K562 (cell line): ENCODE data around the gene NPAS2. TPM values are rescaled to one million over a fixed set of nuclear protein-coding genes. Genes with fewer than 3 reads are reported as not detected.

Experiments used
- BRD4 ChIP-seq: fragments of 200-600 bp; sonication (generic); IDR thresholded peaks from 2 replicates; pipeline ENCODE4 v1.6.1; 2017; ENCODE audit warnings: inconsistent platforms
- CREBBP ChIP-seq: IDR thresholded peaks from one replicate; pipeline ENCODE4 v1.6.1; 2012; ENCODE audit warnings: low read depth, mild to moderate bottlenecking, control low read depth, inconsistent platforms, low read length
- HMG20B ChIP-seq: fragments of 250-450 bp; sonication (Bioruptor Pico); IDR thresholded peaks from 2 replicates; pipeline ENCODE4 v1.5.0; 2021; ENCODE audit warnings: mild to moderate bottlenecking
- KAT2B ChIP-seq: IDR thresholded peaks from one replicate; pipeline ENCODE4 v1.6.1; 2012; ENCODE audit warnings: low read depth, mild to moderate bottlenecking, control low read depth, inconsistent platforms, low read length, moderate library complexity
- LEF1 ChIP-seq: fragments of 450-650 bp; IDR thresholded peaks from 2 replicates; pipeline ENCODE4 v1.6.1; 2016; ENCODE audit warnings: mild to moderate bottlenecking
- MTA3 ChIP-seq: fragments of 450-650 bp; formaldehyde crosslinking; IDR thresholded peaks from 2 replicates; pipeline ENCODE4 v1.6.1; 2017; ENCODE audit warnings: mild to moderate bottlenecking, borderline replicate concordance
- PML ChIP-seq: IDR thresholded peaks from 2 replicates; pipeline ENCODE4 v1.6.1; 2012; ENCODE audit warnings: low read length, inconsistent platforms
- POLR2AphosphoS2 ChIP-seq: IDR thresholded peaks from 2 replicates; pipeline ENCODE4 v1.6.1; 2012; ENCODE audit warnings: low read length, improper control_type of control experiment
- RBM17 ChIP-seq: fragments of 200-400 bp; formaldehyde crosslinking; IDR thresholded peaks from 2 replicates; pipeline ENCODE4 v1.6.1; 2017; ENCODE audit warnings: low read depth, mild to moderate bottlenecking, low read length, borderline replicate concordance
- SMARCC2 ChIP-seq: fragments of 450-650 bp; IDR thresholded peaks from 2 replicates; pipeline ENCODE4 v1.6.1; 2017; ENCODE audit warnings: antibody characterized with exemption, moderate library complexity, mild to moderate bottlenecking, low read depth
- SUPT5H ChIP-seq: fragments of 450-650 bp; IDR thresholded peaks from 2 replicates; pipeline ENCODE4 v1.6.1; 2016
- ZNF224 ChIP-seq: sonication (generic); formaldehyde crosslinking; IDR thresholded peaks from 2 replicates; pipeline ENCODE4 v1.8.0; 2022; ENCODE audit warnings: mild to moderate bottlenecking, missing genetic modification reagents
- ZNF707 ChIP-seq: fragments of 250-450 bp; sonication (Bioruptor Pico); conservative IDR thresholded peaks from 2 replicates; pipeline ENCODE4 v1.8.0; 2022; ENCODE audit warnings: inconsistent platforms, mild to moderate bottlenecking, moderate library complexity
- polyA plus RNA-seq, 8 experiments: library from polyadenylated mRNA; depleted of rRNA in 4 of 8; stranded (reverse) in 5 of 8; unstranded in 3 of 8; fragments of >200 nt; fragmentation: Nextera tagmentation in 2 of 8; fragmentation: Illumina TruSeq in 1 of 8; extraction: Ambion mirVana in 2 of 8; extraction: Trizol in 1 of 8; gene quantifications; 2 replicates each; pipeline versions ENCODE4 v1.2.1 to v1.2.3, GENCODE V29; 2011 to 2014; ENCODE audit warnings: inconsistent platforms in 1 of 8, missing spikeins in 1 of 8
- total RNA-seq, 7 experiments: library from RNA; depleted of rRNA in 6 of 7; stranded (reverse); fragments of >200 nt in 6 of 7; fragmentation: Illumina TruSeq in 2 of 7; extraction: Trizol in 2 of 7; gene quantifications; 2 replicates each; pipeline versions ENCODE4 v1.2.1 to v1.2.3, GENCODE V29; 2011 to 2021; ENCODE audit warnings: low replicate concordance in 1 of 7
- TF ChIP-seq, protein P1 (sequence below), 2 experiments: IDR thresholded peaks; 2 replicates each; pipeline ENCODE4 v1.6.1; 2011; ENCODE audit warnings: borderline replicate concordance in 1 of 2, control low read depth in 1 of 2, low read depth in 1 of 2, low read length in 1 of 2, mild to moderate bottlenecking in 1 of 2, mixed read lengths in 1 of 2, moderate library complexity in 1 of 2; ENCODE audit not compliant: insufficient read depth in 1 of 2, insufficient read length in 1 of 2, poor library complexity in 1 of 2, severe bottlenecking in 1 of 2; ENCODE audit errors: extremely low read depth in 1 of 2
- TF ChIP-seq, protein P2 (sequence below): sonication (generic); formaldehyde crosslinking; IDR thresholded peaks from 2 replicates; pipeline ENCODE4 v1.5.0; 2020; ENCODE audit warnings: missing genetic modification reagents
- TF ChIP-seq, protein P3 (sequence below): fragments of 250-450 bp; sonication (Bioruptor Pico); IDR thresholded peaks from 2 replicates; pipeline ENCODE4 v1.5.0; 2021
- TF ChIP-seq, protein P4 (sequence below): fragments of 450-650 bp; IDR thresholded peaks from 2 replicates; pipeline ENCODE4 v1.6.1; 2018; ENCODE audit warnings: mild to moderate bottlenecking, low read depth; ENCODE audit not compliant: partially characterized antibody
- TF ChIP-seq, protein P5 (sequence below): fragments of 250-450 bp; sonication (Bioruptor Pico); IDR thresholded peaks from 2 replicates; pipeline ENCODE4 v1.5.0; 2020; ENCODE audit warnings: mild to moderate bottlenecking, borderline replicate concordance

NPAS2 gene
- total and polyA plus RNA-seq, 9 of the 15 experiments (the other 6 are each of a cell fraction or from before 2014, with no cell fraction given): 0.06 to 0.29 (median 0.07) TPM; not detected in 5

DNA sequence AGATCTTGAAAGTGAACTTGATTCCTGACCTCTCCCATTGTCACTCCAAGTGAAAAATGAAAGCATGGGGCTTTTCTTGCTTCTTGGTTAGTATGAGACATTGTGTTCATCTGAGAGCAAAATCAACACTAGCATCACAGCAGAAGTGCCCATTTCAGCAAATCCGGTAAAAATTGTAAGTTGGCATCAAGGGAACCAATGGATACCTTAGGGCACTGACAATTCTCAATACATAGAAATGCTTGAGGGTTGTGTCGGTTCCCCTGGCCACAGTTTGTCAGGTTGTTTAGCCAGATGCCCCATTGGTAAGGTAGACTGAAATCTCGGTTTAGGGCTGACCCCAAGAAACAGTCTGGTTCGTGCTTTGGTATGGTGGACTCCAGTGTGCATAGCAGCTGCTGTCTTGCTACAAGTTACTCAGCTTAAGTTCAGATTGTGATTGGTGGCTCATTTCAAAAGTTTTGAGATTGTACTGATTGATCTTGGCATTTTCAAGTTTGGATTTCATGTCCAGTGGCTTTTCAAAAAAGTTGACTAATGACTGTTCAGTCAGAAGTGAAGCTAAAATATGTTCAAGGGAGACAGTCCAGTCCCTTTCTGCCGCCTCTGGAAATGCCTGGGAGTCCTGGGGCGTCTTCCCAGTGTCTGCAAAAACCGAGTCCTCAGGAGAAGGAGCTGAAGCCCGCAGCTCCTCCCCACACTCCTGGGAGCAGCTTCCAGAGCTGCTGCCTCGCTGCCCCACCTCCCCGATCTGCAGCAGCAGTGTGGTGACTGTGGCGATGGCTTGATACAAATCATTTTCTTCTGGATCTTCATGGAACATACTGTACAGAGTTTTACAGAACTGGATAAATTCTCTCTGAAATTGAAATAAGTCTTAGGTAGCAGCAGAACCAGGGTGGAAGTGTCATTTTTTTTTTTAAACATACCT, 187.7 kb downstream of the NPAS2 start (continued):
- no peak for TF ChIP-seq ZNF707 (CRISPR knock-in tag)
- 0 out of 2 replicates have a peak, but pooled peaks have one; percentile 36 for TF ChIP-seq PML
- no peak for TF ChIP-seq BRD4
- TF ChIP-seq, protein P1, sequence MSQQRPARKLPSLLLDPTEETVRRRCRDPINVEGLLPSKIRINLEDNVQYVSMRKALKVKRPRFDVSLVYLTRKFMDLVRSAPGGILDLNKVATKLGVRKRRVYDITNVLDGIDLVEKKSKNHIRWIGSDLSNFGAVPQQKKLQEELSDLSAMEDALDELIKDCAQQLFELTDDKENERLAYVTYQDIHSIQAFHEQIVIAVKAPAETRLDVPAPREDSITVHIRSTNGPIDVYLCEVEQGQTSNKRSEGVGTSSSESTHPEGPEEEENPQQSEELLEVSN (IDR thresholded peaks at IDR 0.05; ENCODE audit: borderline replicate concordance in 1 of 2, extremely low read depth in 1 of 2, insufficient read depth in 1 of 2, insufficient read length in 1 of 2, low read depth in 1 of 2, low read length in 1 of 2, poor library complexity in 1 of 2, severe bottlenecking in 1 of 2): no peak
- TF ChIP-seq POLR2AphosphoS2: peak; percentile 88
- TF ChIP-seq, protein P2, sequence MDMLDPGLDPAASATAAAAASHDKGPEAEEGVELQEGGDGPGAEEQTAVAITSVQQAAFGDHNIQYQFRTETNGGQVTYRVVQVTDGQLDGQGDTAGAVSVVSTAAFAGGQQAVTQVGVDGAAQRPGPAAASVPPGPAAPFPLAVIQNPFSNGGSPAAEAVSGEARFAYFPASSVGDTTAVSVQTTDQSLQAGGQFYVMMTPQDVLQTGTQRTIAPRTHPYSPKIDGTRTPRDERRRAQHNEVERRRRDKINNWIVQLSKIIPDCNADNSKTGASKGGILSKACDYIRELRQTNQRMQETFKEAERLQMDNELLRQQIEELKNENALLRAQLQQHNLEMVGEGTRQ (CRISPR knock-in tag): no peak
- TF ChIP-seq ZNF224: no peak
- no peak for TF ChIP-seq MTA3
- no peak for TF ChIP-seq HMG20B (CRISPR knock-in tag)
- no peak for TF ChIP-seq SMARCC2
- no peak for TF ChIP-seq LEF1
- no peak for TF ChIP-seq CREBBP
- peak; percentile 74 for TF ChIP-seq SUPT5H
- TF ChIP-seq, protein P3, sequence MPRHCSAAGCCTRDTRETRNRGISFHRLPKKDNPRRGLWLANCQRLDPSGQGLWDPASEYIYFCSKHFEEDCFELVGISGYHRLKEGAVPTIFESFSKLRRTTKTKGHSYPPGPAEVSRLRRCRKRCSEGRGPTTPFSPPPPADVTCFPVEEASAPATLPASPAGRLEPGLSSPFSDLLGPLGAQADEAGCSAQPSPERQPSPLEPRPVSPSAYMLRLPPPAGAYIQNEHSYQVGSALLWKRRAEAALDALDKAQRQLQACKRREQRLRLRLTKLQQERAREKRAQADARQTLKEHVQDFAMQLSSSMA (CRISPR knock-in tag): no peak
- no peak for TF ChIP-seq KAT2B
- TF ChIP-seq, protein P4, sequence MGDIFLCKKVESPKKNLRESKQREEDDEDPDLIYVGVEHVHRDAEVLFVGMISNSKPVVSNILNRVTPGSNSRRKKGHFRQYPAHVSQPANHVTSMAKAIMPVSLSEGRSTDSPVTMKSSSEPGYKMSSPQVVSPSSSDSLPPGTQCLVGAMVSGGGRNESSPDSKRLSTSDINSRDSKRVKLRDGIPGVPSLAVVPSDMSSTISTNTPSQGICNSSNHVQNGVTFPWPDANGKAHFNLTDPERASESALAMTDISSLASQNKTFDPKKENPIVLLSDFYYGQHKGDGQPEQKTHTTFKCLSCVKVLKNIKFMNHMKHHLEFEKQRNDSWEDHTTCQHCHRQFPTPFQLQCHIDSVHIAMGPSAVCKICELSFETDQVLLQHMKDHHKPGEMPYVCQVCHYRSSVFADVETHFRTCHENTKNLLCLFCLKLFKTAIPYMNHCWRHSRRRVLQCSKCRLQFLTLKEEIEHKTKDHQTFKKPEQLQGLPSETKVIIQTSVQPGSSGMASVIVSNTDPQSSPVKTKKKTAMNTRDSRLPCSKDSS: no peak
- no peak for TF ChIP-seq RBM17
- TF ChIP-seq, protein P5, sequence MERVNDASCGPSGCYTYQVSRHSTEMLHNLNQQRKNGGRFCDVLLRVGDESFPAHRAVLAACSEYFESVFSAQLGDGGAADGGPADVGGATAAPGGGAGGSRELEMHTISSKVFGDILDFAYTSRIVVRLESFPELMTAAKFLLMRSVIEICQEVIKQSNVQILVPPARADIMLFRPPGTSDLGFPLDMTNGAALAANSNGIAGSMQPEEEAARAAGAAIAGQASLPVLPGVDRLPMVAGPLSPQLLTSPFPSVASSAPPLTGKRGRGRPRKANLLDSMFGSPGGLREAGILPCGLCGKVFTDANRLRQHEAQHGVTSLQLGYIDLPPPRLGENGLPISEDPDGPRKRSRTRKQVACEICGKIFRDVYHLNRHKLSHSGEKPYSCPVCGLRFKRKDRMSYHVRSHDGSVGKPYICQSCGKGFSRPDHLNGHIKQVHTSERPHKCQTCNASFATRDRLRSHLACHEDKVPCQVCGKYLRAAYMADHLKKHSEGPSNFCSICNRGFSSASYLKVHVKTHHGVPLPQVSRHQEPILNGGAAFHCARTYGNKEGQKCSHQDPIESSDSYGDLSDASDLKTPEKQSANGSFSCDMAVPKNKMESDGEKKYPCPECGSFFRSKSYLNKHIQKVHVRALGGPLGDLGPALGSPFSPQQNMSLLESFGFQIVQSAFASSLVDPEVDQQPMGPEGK (CRISPR knock-in tag): no peak
